Ammon's horn (tissue), 1 donor: Measurements from ENCODE around the gene FUCA1.
"Not testable (repeated sequence)": the region's sequence is repeated elsewhere in the genome, so short reads cannot be mapped to it uniquely, and the experiment has no call there.

Experiments
- DNase-seq: peaks from one replicate; pipeline ENCODE4 v3.0.0-alpha.2; 2016; ENCODE audit warnings: low spot score

The FUCA1 gene

DNA sequence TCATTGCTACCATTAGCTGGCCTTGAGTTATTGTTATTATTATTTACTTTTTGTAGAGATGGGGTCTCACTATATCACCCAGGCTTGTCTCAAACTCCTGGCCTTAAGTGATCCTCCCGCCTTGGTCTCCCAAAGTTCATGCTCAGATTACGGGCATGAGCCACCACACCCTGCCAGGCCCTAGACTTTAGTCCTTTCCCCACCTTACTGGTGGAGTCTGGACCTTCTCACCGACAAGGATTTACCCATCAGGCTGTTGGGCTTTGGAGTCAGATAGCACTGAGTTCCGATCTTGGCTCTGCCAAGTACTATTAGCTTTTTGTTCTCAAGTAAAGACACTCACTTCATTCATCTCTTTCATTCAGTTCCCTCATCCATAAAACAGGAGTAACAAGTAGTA, 27.9 kb upstream of the FUCA1 start:
- no peak for DNase-seq

DNA sequence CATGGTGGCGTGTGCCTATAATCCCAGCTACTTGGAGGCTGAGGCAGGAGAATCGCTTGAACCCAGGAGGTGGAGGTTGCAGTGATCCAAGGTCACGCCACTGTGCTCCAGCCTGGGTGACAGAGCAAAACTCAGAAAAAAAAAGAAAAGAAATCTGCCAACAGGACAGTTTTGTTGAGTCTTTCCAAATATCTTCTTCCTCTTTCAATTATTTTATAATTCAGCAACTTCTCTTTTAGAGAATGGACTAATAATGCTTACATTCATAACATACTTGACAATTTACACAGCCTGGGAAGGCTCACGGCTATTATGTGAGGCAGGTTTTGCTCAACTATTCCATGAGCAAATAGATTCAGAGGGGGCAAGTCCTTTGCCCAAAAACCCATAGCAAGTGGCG, 27.0 kb upstream of the FUCA1 start:
- DNase-seq, result no peak

DNA sequence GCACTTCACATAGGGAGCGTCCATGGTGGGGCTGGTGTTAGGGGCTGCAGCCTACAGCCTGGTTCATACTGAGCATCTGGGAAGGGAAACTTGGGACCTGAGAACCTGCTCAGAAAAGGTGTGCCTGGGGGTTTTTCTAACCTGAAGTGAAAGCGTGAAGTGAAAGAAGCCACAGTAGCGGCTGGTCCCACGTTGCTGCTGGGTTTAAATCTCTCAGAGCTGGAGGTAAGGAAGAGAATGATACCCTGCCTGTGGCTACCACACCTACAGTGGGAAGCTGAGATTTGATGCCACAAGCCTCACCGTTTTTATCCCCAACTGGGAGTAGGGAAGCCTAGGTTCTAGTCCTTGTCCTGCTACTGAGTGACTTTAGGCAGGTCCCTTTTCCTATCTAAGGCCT, 21.0 kb upstream of the FUCA1 start:
- no peak for DNase-seq

DNA sequence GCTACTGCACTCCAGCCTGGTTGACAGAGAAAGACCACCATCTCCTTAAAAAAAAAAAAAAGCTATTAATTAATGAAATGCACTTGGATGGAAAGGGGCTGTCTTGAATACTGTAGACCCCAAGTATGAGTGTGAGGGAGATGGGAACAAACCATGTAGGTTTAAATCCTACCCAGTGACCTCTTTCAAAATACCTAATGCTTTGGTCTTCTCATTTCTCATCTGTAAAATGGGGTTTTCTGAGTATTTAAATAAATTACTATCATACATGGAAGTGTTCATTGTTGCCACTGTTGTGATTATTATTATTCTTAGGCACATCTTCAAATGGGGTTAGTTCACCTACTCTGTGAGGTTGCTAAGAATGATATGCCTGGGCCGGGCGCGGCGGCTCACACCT, 17.1 kb upstream of the FUCA1 start:
- DNase-seq, result no peak

DNA sequence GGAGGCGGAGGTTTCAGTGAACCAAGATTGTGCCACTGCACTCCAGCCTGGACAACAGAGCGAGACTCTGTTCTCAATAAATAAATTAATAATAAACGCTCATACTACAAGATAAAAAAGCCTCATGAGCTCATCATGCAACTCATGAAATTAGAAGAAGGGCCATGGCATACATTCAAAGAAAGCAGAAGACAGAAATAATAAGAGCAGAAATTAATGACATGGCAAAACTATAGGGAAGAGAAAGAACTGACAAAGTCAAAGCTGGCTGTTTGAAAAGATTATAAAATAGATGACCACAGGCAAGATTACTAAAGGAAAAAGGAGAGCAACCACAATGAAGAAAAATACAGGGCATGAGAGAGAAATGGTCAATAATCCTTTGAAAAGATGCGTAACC, 14.7 kb upstream of the FUCA1 start:
- DNase-seq, result no peak

DNA sequence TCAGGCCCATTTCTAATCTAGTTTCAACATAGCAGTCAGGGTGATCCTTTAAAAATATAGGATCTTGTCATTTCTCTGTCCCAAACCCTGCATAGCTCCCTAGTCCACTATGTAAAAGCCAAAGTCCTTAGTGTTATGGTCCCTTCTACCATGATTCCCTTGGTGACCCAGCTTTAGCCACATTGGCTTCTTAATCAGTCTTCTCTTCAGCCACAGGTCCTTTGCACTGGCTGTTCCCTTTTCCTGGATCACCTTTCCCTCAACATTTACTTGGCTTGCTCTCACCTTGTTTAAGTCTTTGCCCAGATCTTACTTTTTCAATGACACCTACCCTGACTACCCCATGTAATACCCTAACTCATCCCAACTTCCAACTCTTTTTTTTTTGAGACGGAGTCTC, 11.7 kb upstream of the FUCA1 start:
- no peak for DNase-seq

DNA sequence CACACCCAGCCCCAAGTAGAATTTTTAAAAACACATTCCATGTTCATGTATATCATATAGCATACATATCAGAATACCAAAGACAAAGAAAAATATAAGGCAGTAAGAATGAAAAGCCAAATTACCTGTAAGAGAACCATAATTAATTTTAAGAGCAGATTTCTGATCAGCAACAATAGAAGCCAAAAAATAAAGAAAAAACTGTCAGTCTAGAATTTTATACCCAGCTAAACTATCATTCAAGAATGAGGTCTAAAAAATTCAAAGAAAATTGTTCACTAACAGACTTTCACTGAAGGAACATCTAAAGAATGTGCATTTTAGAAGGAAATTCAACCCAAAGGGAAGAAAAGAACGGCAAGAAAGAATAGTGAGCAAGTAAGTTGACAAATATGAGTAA, 10.6 kb upstream of the FUCA1 start:
- DNase-seq, result no peak

DNA sequence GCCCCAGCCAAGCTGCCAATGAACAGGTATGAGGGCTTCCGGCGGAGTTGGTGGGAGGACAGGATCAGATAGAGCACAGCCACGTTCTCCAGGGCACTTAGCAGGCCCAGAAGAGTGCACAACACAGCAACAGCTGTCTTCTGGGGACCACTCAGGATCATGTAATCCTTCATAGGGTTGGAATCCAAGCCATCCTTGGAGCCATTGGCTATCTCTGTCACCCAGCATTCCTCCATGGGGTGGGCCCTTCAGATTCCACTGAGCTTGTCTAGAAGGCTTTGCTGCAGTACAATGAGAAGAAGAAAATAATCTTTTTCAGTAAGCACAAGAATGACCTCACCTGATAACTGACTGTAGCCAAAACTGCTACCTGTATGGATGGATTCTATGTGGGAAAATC, 7.3 kb upstream of the FUCA1 start:
- DNase-seq, result no peak

DNA sequence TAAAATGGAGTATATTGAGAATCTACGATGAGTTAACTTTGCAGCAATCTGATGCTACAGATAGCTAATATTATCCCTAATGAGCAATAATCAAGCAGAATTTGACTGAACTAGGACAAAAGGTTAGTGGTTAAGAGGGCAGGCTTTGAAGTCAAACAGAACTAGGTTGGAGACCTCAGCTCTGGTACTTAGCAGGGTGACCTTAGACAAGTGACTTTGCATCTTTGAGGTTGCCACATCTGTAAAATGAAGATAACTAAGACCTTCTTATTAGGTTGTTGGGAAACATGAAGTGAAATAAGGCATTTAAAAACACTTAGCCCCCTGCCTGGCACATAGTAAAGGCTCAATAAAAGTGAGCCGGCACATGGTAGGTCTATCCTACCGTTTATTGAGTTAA, 4.3 kb upstream of the FUCA1 start:
- DNase-seq, result no peak

DNA sequence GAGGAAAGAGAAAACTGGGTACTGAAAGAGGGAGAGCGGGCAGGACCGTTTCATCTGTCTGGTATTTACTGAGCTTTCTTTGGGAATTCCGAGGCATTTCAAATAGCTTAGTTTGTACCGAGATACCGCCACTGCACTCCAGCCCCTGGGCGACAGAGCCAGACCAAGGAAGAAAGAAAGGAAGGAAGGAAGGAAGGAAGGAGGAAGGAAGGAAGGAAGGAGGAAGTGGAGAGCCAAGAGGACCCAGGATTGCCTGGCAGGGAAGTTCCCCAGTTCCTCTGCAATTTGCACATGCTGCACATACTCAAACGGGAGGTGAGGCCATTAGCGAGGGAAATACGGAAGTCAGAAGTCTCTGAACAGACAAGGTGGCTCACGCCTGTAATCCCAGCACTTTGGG, 961 bp upstream of the FUCA1 start:
- DNase-seq, result peak; percentile 28

DNA sequence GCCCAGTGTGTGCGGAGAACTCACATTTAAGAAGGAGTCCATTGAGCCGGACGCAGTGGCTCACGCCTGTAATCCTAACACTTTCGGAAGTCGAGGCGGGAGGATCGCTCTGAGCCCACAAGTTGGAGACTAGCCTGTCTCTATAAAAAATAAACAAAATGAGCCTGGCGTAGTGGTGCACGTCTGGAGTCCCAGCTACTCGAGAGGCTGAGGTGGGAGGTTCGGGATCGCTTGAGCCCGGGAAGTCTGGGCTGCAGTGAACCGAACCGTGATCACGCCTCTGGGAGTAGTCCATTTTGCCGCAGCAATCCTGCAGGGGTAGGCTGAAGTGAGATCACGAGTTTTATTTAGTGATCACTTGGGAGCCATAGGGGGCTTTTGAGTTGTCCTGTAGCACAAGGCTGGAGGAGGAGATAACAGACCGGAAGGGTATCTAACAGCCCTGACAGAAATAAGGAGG, 497 bp upstream of the FUCA1 start:
- DNase-seq, result peak; percentile 41

DNA sequence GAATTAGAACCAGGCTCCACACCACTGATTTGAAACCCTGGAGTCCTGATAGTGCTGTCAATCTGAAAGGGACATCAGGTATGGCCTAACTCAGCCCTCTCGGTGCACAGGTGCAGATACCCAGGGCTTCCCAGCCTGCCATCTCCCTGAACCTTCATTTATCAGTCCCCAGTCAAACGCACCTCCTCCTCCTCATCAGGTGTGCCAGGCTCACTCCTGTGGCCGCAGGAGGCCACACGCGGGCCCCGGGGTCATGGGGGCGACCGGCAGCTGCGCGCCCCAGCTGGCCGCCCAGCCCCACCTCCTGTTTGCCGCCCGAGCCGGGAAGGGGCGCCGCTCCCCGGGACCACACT, 572 bp downstream of the FUCA1 start:
- no peak for DNase-seq

DNA sequence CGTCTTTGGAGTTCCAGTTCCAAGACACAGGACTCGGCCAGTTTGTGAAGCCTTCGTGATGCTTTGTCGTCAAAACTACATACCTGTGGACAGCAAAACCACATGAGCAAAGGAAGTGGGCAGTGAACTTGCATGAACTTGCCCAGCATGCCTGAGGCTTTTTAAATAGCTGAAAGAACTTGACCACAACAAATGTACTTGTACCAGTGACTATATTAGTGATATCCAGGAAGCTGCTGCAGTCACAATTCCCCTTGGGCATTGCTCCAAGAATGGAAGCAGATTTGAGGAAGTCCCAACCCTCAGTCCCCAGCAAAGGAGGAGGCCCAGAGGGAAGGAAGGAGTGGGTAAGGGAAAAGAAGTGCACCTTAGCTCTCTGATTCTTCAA, 2.6 kb downstream of the FUCA1 start:
- peak; percentile 48 for DNase-seq

DNA sequence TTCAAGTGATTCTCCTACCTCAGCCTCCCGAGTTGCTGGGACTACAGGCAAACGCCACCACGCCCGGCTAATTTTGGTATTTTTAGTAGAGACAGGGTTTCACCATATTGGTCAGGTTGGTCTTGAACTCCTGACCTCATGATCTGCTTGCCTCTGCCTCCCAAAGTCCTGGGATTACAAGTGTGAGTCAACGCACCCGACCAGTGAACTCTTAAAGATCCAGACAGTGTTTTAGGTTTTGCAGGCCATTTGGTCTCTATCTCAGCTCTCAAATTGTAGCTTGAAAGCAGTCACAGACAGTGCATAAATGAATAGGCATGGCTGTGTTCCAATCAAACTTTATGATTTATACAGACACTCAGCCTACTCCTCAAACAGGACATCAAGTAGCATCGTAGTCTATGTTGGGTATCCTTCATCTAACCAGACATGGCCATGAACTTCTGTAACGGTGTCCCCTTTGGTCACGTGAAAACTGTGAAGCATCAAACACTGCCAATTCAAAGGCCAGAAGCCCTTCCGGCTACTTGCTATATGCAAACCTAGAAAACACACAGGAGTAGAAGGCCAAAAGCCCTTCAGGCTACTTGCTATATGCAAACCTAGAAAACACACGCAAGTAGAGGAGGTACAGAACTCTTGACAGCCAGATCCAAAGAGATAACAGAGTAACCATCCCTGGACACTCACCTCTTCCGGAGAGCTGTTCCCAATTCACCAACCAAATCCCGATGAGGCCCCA, 3.1 kb downstream of the FUCA1 start:
- DNase-seq, result no peak

DNA sequence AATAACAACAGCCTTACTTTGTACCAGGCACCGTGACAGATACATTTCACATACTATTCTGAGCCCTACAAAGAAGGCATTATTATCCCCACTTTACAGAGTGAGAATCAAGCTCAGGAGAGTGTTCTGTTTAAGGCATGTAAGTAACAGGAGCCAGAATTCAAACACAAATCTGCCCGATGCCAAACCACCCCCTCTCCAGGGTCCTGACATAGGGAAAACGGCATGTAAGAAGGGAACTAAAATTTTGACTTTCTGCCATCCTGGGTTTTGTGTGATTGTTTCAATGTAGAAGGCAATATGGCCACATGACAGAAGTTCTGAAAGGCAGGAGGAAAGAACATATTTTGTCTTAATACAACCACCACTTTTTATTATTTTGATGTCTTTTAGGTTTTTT, 5.5 kb downstream of the FUCA1 start:
- DNase-seq, result no peak

DNA sequence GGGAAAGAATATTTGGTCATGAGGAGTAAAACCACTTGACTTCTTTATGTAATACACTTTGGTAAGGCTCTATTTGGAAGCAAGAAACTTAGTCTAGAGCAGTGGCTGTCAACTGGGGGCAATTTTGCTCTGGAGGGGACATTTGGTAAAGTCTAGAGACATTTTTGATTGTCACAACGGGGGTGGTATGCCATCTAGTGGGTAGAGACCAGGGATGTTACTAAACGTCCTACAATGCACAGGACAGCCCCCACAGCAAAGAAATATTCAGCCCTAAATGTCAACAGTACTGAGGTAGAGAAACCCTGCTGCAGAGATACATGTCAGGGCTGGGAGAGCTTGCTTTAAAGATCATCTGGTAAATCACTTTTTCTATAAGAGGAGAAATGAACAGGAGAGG, 13.5 kb downstream of the FUCA1 start:
- DNase-seq, result no peak

DNA sequence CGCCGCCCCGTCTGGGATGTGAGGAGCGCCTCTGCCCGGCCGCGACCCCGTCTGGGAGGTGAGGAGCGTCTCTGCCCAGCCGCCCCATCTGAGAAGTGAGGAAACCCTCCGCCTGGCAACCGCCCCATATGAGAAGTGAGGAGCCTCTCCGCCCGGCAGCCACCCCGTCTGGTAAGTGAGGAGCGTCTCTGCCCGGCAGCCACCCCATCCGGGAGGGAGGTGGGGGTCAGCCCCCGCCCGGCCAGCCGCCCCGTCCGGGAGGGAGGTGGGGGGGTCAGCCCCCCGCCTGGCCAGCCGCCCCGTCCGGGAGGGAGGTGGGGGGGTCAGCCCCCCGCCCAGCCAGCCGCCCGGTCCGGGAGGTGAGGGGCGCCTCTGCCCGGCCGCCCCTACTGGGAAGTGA, 15.0 kb downstream of the FUCA1 start:
- DNase-seq, result not testable (repeated sequence)

DNA sequence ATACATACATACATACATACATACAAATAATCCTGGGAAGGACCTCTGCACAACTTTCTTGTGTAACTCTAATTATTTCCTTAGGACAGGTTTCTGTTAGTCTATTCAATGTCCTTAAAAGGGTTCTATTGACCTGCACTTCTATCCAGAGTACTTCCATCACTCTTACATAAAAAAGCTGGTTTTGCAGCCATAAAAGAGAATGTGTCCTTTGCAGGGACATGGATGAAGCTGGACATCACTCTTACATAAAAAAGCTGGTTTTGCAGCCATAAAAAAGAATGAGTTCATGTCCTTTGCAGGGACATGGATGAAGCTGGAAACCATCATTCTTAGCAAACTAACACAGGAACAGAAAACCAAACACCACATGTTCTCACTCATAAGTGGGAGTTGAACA, 16.7 kb downstream of the FUCA1 start:
- not testable (repeated sequence) for DNase-seq

DNA sequence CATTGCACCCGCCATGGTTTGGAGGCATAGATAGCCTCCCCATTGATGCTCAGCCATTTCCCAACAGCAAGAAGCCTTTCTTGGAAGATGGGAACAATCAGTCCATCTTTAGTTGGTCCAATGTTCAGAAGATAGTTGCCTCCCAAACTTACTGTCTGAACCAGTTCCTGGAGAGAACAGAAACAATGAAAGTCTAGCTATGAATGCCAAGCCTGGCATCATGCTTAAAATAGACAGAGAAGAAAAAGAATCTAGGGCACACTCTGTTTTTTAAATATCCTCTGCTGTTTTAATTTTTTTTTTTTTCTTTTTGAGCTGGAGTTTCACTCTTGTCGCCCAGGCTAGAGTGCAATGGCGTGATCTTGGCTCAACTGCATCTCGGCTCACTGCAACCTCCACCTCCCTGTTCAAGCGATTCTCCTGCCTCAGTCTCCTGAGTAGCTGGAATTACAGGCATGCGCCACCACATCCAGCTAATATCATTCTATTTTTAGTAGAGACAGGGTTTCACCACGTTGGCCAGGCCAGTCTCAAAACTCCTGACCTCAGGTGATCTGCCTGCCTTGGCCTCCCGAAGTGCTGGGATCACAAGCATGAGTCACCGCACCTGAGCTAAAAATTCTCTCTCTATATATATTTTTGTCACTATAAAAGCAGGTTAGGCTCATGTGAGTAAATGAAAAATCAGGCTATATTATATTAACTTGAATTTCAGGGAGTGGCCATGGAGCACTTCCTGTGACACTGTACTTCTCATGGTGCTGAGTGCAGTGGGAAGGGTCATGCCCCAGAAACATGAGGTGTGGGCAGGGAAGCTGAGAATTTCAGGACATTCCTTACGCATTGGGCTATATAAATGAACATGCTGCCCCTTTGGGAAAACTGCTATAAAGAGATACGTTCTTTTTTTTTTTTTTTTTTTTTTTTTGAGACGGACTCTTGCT, 19.1 kb downstream of the FUCA1 start:
- DNase-seq, result no peak

DNA sequence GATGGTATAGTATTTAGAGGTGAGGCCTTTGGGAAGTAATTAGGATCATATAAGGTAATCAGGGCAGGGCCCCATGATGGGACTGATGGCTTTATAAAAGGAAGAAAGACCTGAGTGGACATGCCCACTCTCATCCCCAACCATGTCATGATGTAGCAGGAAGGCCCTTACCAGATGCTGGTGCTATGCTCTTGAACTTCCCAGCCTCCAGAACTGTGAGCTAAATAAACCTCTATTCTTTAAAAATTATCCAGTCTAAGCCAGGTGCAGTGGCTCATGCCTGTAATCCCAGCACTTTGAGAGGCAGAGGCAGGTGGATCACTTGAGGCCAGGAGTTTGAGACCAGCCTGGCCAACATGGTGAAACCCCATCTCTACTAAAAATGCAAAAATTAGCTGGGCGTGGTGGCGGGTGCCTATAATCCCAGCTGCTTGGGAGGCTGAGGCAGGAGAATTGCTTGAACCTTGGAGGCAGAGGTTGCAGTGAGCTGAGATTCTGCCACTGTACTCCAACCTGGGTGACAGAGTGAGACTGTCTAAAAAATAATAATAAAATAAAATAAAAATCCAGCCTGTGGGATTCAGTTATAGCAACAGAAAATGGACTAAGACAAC, 20.5 kb downstream of the FUCA1 start:
- DNase-seq, result not testable (repeated sequence)

DNA sequence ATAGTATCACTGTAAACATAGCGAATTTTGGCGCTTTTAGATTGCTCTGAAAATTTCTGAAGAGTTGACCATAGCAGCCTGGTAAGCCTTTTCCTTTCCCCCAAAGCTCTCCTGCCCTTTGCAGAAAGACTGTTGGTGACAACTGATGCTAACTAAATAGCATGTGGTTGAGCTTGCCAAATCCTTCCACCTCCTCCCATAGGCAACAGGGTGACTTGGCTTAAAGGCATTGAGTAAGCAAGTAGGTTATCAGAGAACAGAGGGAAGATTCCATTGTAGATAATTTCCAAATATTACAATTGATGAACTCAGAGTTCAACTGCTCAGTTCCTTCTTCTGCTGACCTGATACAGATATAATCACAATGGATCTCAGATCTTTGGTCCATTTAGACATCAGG, 22.9 kb downstream of the FUCA1 start:
- DNase-seq, result no peak

DNA sequence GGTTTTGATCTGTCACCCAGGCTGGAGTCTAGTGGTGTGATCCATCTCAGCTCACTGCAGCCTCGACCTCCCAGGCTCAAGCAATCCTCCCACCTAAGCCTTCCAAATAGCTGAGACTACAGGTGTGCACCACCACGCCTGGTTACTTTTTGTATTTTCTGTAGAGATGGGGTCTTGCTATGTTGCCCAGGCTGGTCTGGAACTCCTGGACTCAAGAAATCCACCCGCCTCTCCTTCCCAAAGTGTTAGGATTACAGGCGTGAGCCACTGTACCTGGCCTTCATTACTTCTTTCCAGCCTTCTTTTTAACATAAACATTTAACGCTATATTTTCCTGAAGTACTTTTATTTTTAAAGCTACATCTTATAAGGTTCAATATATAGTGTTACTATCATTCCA, 24.4 kb downstream of the FUCA1 start:
- no peak for DNase-seq

DNA sequence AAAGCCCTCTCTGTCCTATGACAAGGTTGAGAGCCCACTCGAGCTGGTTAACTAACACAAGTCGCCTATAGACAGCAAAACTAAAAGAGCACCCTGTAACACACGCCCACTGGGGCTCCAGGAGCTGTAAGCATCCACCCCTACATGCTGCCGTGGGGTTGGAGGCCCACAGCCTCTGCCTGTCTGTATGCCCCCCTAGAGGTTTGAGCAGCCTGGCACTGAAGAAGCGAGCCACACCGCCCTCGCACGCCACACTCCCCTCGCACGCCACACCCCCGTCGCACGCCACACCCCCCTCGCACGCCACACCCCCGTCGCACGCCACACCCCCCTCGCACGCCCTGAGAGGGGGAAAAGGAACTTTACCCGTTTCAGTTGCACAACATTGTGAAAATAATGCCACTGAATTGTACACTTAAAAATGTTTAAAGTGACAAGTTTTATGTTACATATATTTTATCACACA, 29.7 kb downstream of the FUCA1 start:
- DNase-seq, result peak; percentile 61
